ENCODE measurements around the gene CBLN2. TPM values are rescaled to one million over a fixed set of nuclear protein-coding genes. Genes with fewer than 3 reads are reported as not detected.

Gene CBLN2
- not detected for total RNA-seq
- polyA plus RNA-seq = not detected

DNA sequence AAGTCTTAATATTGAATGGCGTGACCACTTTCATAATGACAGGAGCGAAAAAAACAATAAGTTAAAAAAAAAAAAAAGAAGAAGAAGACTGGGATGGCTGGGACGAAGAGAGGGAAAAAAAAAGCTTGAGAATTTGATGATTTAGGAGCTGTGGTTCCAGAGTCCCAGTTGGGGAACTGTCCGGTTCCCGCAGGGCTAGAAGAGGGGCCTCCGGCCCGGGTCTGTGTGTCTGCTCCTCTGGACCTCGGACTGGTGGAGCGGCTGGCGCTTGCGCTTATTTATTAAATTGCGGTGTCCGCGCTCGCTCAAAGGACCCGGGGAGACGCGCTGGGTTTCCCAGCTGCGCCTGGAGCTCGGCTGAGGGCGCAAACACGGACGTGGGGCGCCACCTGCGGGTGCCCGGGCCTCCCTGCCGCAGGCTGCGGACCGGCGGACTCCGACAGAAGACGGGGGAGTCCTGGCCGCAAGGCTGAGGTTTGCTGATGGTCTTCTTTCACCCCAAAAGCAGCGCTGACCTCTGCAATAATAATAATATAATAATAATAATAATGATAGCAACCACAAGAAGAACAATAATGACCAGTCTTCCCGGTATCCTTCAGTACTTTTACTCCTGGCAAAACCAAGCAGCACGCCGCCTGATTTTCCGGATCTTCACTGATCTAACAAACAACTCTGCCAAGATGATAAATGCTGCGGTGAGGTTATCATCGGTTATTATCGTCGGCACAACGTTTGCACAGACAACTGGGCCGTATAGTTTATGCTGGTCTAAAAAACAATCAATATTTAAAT is at the start of gene CBLN2:
Gene CBLN2, minus strand, starts transcription at position 251 of the 795 bp plus-strand sequence. CDS start 2,182 bp downstream, outside the sequence.
- Mint-ChIP-seq H3K4me3 (peak within 1 kb of the TSS in 1 of 4 donors; percentile 38), H3K27ac (no peak within 1 kb of the TSS), H3K27me3 (peaks cover 41% of the 10 kb centered on the region), H3K4me1 (peaks cover 0 to 8% (median under 1%) of the 10 kb centered on the region in 4 donors), H3K36me3 (no peaks in the 10 kb centered on the region), H3K9me3 (peaks cover 0 to 2% (median 0%) of the 10 kb centered on the region in 7 donors)
- Histone ChIP-seq H3K4me1 (ENCODE audit: control insufficient read depth, insufficient read depth, low read length, poor library complexity, severe bottlenecking) (no peaks in the 10 kb centered on the region), H3K4me3 (ENCODE audit: low read depth, low read length) (no peak within 1 kb of the TSS), H3K27me3 (ENCODE audit: control insufficient read depth, insufficient read depth, low read length) (peaks cover 4% of the 10 kb centered on the region), H3K36me3 (ENCODE audit: control insufficient read depth, insufficient read depth, low read length) (no peaks in the 10 kb centered on the region), H3K27ac (ENCODE audit: insufficient read depth, low read length, poor library complexity, severe bottlenecking) (no peak within 1 kb of the TSS), H3K9me3 (ENCODE audit: control insufficient read depth in 2 of 2, low read length in 2 of 2) (no peaks in the 10 kb centered on the region)
- DNase-seq (peak in 1 of 3 donors; percentile 37), ATAC-seq (ENCODE audit: low read depth in 2 of 2) (no peak)

DNA sequence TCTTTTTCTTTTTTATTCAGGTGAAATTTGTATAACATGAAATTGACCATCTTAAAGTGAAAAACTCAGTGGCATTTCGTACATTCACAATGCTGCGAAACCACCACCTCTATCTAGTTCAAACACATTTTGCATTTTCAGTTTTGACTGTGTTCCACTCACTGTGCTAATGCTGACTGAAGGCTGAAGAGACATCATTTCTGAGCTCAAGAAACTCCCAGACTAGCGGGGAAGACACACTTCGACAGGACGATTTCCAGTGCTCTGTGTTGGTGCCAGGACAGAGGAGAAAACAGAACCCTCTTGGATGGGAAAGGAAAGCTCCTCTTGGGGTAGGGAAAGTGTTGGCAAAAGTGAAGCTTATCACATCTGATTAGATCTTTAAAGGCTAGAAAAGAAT is 44.2 kb upstream of the CBLN2 start:
- Histone ChIP-seq H3K4me1 (ENCODE audit: control insufficient read depth, insufficient read depth, low read length, poor library complexity, severe bottlenecking) (no peaks in the 10 kb centered on the region), H3K27ac (ENCODE audit: insufficient read depth, low read length, poor library complexity, severe bottlenecking) (no peak overlapping the region), H3K9me3 (ENCODE audit: control insufficient read depth in 2 of 2, low read length in 2 of 2) (no peaks in the 10 kb centered on the region), H3K36me3 (ENCODE audit: control insufficient read depth, insufficient read depth, low read length) (no peaks in the 10 kb centered on the region), H3K4me3 (ENCODE audit: low read depth, low read length) (no peak overlapping the region), H3K27me3 (ENCODE audit: control insufficient read depth, insufficient read depth, low read length) (no peaks in the 10 kb centered on the region)
- Mint-ChIP-seq H3K27ac (no peak overlapping the region), H3K4me1 (no peaks in the 10 kb centered on the region), H3K4me3 (no peak overlapping the region), H3K27me3 (no peaks in the 10 kb centered on the region), H3K9me3 (peaks cover 0 to 10% (median 5%) of the 10 kb centered on the region in 7 donors), H3K36me3 (no peaks in the 10 kb centered on the region)
- no peak for ATAC-seq (ENCODE audit: low read depth in 2 of 2)
- no peak for DNase-seq

DNA sequence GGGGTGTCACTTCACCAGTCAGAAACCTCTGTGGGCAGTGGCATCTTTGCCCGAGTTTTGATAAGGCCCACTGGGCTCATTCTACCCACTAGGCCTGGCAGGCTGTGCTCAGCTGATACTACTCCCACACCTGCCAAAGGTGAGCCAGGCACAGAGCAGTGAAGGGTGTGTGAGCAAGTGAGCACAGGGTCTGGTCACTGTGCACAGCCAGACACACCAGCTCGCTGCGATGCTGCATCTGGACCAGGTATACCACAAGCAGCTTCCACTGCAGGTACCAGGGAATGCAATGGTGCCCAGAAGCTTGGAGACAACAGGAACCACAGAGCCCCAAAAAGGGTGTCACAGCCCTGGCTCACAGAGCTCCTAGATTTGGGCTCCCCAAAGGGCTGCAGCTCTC is 40.6 kb upstream of the CBLN2 start:
- H3K9me3 Mint-ChIP-seq = peaks cover 0 to 15% (median 5%) of the 10 kb centered on the region in 7 donors
- H3K36me3 Mint-ChIP-seq = no peaks in the 10 kb centered on the region
- DNase-seq (no peak), ATAC-seq (ENCODE audit: low read depth in 2 of 2) (no peak)
- Histone ChIP-seq H3K27me3 (ENCODE audit: control insufficient read depth, insufficient read depth, low read length) (no peaks in the 10 kb centered on the region), H3K36me3 (ENCODE audit: control insufficient read depth, insufficient read depth, low read length) (no peaks in the 10 kb centered on the region), H3K9me3 (ENCODE audit: control insufficient read depth in 2 of 2, low read length in 2 of 2) (no peaks in the 10 kb centered on the region), H3K27ac (ENCODE audit: insufficient read depth, low read length, poor library complexity, severe bottlenecking) (no peak overlapping the region), H3K4me3 (ENCODE audit: low read depth, low read length) (no peak overlapping the region), H3K4me1 (ENCODE audit: control insufficient read depth, insufficient read depth, low read length, poor library complexity, severe bottlenecking) (no peaks in the 10 kb centered on the region)
- no peaks in the 10 kb centered on the region for H3K27me3 Mint-ChIP-seq
- H3K27ac Mint-ChIP-seq = no peak overlapping the region
- H3K4me1 Mint-ChIP-seq = no peaks in the 10 kb centered on the region
- H3K4me3 Mint-ChIP-seq = no peak overlapping the region

DNA sequence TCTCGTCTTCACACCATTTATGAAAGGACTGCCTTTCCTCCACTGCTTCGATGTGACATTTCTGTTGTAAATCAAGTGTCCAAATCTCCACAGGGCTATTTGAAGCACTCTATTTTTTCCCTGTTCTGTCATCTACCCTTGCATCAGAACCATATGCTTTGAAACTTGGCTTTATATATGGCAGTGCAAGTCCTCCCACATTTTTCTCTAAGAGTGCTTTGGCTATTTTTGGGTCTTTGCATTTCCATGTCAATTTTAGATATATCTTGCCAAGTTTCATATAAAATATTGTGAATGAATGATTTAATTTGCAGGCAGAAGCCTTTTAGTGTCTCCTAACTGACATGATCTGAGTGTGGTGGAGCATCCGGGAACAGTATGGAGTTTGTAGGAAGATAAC is 37.8 kb upstream of the CBLN2 start:
- no peaks in the 10 kb centered on the region for H3K27me3 ChIP-seq (ENCODE audit: control insufficient read depth, insufficient read depth, low read length)
- H3K36me3 ChIP-seq (ENCODE audit: control insufficient read depth, insufficient read depth, low read length) = no peaks in the 10 kb centered on the region
- ATAC-seq (ENCODE audit: low read depth in 2 of 2) (no peak), DNase-seq (no peak)
- H3K36me3 Mint-ChIP-seq = no peaks in the 10 kb centered on the region
- H3K27ac Mint-ChIP-seq = no peak overlapping the region
- H3K9me3 Mint-ChIP-seq = peaks cover 0 to 8% (median 1%) of the 10 kb centered on the region in 7 donors
- H3K4me1 Mint-ChIP-seq = no peaks in the 10 kb centered on the region
- H3K4me3 ChIP-seq (ENCODE audit: low read depth, low read length) = no peak overlapping the region
- no peaks in the 10 kb centered on the region for H3K4me1 ChIP-seq (ENCODE audit: control insufficient read depth, insufficient read depth, low read length, poor library complexity, severe bottlenecking)
- no peak overlapping the region for H3K4me3 Mint-ChIP-seq
- no peaks in the 10 kb centered on the region for H3K27me3 Mint-ChIP-seq
- no peaks in the 10 kb centered on the region for H3K9me3 ChIP-seq (ENCODE audit: control insufficient read depth in 2 of 2, low read length in 2 of 2)
- H3K27ac ChIP-seq (ENCODE audit: insufficient read depth, low read length, poor library complexity, severe bottlenecking) = no peak overlapping the region

DNA sequence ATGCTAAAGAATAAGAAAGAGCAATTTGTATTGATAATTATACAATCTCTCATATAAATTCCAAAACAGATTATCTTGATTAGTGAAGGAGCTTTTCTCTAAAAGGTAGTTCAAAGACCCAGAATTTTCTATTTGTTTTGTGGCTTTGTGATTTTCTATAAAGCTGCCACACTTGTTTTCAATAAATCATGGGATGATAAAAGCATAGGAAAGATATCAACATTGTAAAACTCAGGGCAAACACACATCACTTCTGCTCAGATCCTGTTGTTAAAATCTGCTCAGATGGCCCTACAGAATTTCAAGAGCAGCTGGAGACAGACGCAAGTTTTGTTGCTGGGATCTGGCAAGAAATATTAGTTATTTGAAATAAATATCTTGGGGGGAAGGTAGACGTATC is 28.8 kb upstream of the CBLN2 start:
- H3K36me3 Mint-ChIP-seq = no peaks in the 10 kb centered on the region
- no peak overlapping the region for H3K27ac Mint-ChIP-seq
- H3K27me3 ChIP-seq (ENCODE audit: control insufficient read depth, insufficient read depth, low read length) = no peaks in the 10 kb centered on the region
- no peaks in the 10 kb centered on the region for H3K4me1 ChIP-seq (ENCODE audit: control insufficient read depth, insufficient read depth, low read length, poor library complexity, severe bottlenecking)
- peaks cover 0 to 9% (median 2%) of the 10 kb centered on the region in 7 donors for H3K9me3 Mint-ChIP-seq
- no peaks in the 10 kb centered on the region for H3K4me1 Mint-ChIP-seq
- H3K27me3 Mint-ChIP-seq = no peaks in the 10 kb centered on the region
- no peak overlapping the region for H3K4me3 ChIP-seq (ENCODE audit: low read depth, low read length)
- DNase-seq = no peak
- no peak for ATAC-seq (ENCODE audit: low read depth in 2 of 2)
- H3K9me3 ChIP-seq (ENCODE audit: control insufficient read depth in 2 of 2, low read length in 2 of 2) = no peaks in the 10 kb centered on the region
- H3K36me3 ChIP-seq (ENCODE audit: control insufficient read depth, insufficient read depth, low read length) = no peaks in the 10 kb centered on the region
- H3K4me3 Mint-ChIP-seq = no peak overlapping the region
- H3K27ac ChIP-seq (ENCODE audit: insufficient read depth, low read length, poor library complexity, severe bottlenecking) = no peak overlapping the region

DNA sequence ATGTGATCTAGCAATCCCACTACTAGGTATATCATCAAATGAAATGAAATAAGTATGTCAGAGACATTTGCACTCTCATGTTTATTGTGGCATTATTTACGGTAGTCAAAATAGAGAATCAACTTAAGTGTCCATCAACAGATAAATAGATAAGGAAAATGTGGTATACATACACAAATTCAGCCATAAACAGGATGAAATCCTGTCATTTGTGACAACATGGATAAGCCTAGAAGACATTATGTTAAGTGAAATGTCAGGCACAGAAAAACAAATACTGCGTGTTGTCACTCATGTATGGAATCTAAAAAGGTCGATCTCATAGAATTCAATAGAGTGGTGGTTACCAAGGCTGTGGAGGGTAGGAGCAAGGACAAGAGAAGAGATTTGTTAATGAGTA is 22.1 kb upstream of the CBLN2 start:
- H3K4me1 ChIP-seq (ENCODE audit: control insufficient read depth, insufficient read depth, low read length, poor library complexity, severe bottlenecking) = no peaks in the 10 kb centered on the region
- Mint-ChIP-seq H3K36me3 (no peaks in the 10 kb centered on the region), H3K4me3 (no peak overlapping the region), H3K27ac (no peak overlapping the region), H3K9me3 (peaks cover 2 to 24% (median 8%) of the 10 kb centered on the region in 7 donors), H3K4me1 (no peaks in the 10 kb centered on the region), H3K27me3 (no peaks in the 10 kb centered on the region)
- H3K36me3 ChIP-seq (ENCODE audit: control insufficient read depth, insufficient read depth, low read length) = no peaks in the 10 kb centered on the region
- DNase-seq (no peak), ATAC-seq (ENCODE audit: low read depth in 2 of 2) (no peak)
- no peaks in the 10 kb centered on the region for H3K27me3 ChIP-seq (ENCODE audit: control insufficient read depth, insufficient read depth, low read length)
- H3K4me3 ChIP-seq (ENCODE audit: low read depth, low read length) = no peak overlapping the region
- no peak overlapping the region for H3K27ac ChIP-seq (ENCODE audit: insufficient read depth, low read length, poor library complexity, severe bottlenecking)
- H3K9me3 ChIP-seq (ENCODE audit: control insufficient read depth in 2 of 2, low read length in 2 of 2) = peaks cover 0 to 3% of the 10 kb centered on the region in 2 experiments

DNA sequence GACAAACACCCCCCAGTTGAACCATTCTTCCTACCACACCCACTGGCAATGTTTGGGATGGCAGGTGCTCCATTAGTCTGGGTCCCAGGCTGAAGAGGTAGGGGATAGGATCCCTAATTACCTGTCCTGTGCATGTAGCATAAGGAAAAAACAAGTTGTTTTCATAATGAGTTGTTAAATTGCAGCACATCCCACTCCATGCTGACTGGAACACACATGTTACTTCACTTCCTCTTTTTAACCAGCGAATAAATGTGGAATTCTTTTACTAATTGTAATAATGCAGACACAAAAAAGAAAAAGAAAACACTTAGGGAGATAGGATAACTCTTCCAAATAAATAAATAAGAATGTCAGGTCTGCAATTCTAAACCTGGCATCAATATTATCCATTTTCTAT is 11.8 kb upstream of the CBLN2 start:
- no peaks in the 10 kb centered on the region for H3K4me1 Mint-ChIP-seq
- DNase-seq (no peak), ATAC-seq (ENCODE audit: low read depth in 2 of 2) (no peak)
- no peak overlapping the region for H3K27ac Mint-ChIP-seq
- H3K27me3 Mint-ChIP-seq = no peaks in the 10 kb centered on the region
- H3K36me3 Mint-ChIP-seq = no peaks in the 10 kb centered on the region
- H3K4me3 Mint-ChIP-seq = no peak overlapping the region
- H3K4me3 ChIP-seq (ENCODE audit: low read depth, low read length) = no peak overlapping the region
- no peaks in the 10 kb centered on the region for H3K36me3 ChIP-seq (ENCODE audit: control insufficient read depth, insufficient read depth, low read length)
- no peaks in the 10 kb centered on the region for H3K4me1 ChIP-seq (ENCODE audit: control insufficient read depth, insufficient read depth, low read length, poor library complexity, severe bottlenecking)
- H3K9me3 ChIP-seq (ENCODE audit: control insufficient read depth in 2 of 2, low read length in 2 of 2) = no peaks in the 10 kb centered on the region
- H3K27me3 ChIP-seq (ENCODE audit: control insufficient read depth, insufficient read depth, low read length) = no peaks in the 10 kb centered on the region
- no peak overlapping the region for H3K27ac ChIP-seq (ENCODE audit: insufficient read depth, low read length, poor library complexity, severe bottlenecking)
- peaks cover 0 to 6% (median 0%) of the 10 kb centered on the region in 7 donors for H3K9me3 Mint-ChIP-seq

DNA sequence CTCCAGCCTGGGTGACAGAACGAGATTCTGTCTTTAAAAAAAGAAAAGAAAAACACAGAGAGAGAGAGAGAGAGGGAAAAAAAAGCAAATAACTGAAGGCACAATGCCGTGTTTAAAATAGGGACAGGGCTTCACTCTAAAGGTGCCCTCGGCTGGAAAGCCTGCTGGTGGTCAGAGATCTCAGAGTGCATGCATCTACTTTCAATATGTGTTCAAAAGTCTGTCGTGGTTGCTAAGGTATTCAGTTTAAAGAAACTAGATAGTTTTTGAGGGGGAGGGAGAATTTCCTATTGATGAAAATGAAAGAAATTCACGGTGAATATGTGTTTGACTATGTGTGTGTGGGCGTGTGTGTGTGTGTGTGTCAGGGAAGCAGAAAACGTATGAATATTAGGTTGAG is 11.0 kb upstream of the CBLN2 start:
- H3K4me3 Mint-ChIP-seq = no peak overlapping the region
- Histone ChIP-seq H3K36me3 (ENCODE audit: control insufficient read depth, insufficient read depth, low read length) (no peaks in the 10 kb centered on the region), H3K4me1 (ENCODE audit: control insufficient read depth, insufficient read depth, low read length, poor library complexity, severe bottlenecking) (no peaks in the 10 kb centered on the region), H3K9me3 (ENCODE audit: control insufficient read depth in 2 of 2, low read length in 2 of 2) (no peaks in the 10 kb centered on the region), H3K27ac (ENCODE audit: insufficient read depth, low read length, poor library complexity, severe bottlenecking) (no peak overlapping the region), H3K4me3 (ENCODE audit: low read depth, low read length) (no peak overlapping the region), H3K27me3 (ENCODE audit: control insufficient read depth, insufficient read depth, low read length) (no peaks in the 10 kb centered on the region)
- H3K4me1 Mint-ChIP-seq = no peaks in the 10 kb centered on the region
- H3K27ac Mint-ChIP-seq = no peak overlapping the region
- no peaks in the 10 kb centered on the region for H3K27me3 Mint-ChIP-seq
- no peak for DNase-seq
- no peaks in the 10 kb centered on the region for H3K36me3 Mint-ChIP-seq
- peaks cover 0 to 6% (median 0%) of the 10 kb centered on the region in 7 donors for H3K9me3 Mint-ChIP-seq
- ATAC-seq (ENCODE audit: low read depth in 2 of 2) = no peak
